ENCODE results near the gene GNA14. TPM values are rescaled to one million over a fixed set of nuclear protein-coding genes. Genes with fewer than 3 reads are reported as not detected.

Gene GNA14
- total and polyA plus RNA-seq, 2 experiments from 2014 or later = 3.9 to 10.5 TPM

DNA sequence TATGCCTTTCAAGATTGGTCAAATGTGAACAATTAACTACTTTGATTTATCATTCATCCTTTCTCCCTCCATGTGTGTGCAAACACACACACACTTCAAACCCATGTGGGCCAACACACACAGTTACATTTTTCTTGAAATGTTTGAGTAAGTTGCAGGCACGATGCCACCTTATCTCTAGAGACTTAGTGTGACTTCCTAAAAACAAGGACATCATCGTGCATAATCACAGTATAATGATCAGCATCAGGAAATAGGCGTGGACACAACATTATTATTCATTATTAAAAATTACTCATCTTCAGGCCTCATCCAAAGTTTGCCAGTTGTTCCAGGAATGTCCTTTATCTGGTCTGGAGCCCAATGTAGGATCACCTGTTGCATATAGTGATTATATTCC is 209.5 kb downstream of the GNA14 start:
- Mint-ChIP-seq H3K27me3 (ENCODE audit: insufficient read depth, low read depth, poor library complexity) (peaks cover 3% of the 10 kb centered on the region), H3K36me3 (ENCODE audit: low read depth) (0 out of 3 replicates have a peak, but pooled peaks cover 5% of the 10 kb centered on the region), H3K9me3 (no peaks in the 10 kb centered on the region; the same call in 2 of the 3 replicates), H3K4me1 (peaks cover 28% of the 10 kb centered on the region), H3K27ac (no peak overlapping the region), H3K4me3 (no peak overlapping the region)
- TF ChIP-seq EZH2phosphoT487 (IDR thresholded peaks at IDR 0.05; ENCODE audit: unreplicated experiment) = no peak
- no peak for TF ChIP-seq NANOG (IDR thresholded peaks at IDR 0.05; ENCODE audit: borderline replicate concordance)
- TF ChIP-seq JUNB (IDR thresholded peaks at IDR 0.05; ENCODE audit: unreplicated experiment) = no peak
- TF ChIP-seq, protein P1, sequence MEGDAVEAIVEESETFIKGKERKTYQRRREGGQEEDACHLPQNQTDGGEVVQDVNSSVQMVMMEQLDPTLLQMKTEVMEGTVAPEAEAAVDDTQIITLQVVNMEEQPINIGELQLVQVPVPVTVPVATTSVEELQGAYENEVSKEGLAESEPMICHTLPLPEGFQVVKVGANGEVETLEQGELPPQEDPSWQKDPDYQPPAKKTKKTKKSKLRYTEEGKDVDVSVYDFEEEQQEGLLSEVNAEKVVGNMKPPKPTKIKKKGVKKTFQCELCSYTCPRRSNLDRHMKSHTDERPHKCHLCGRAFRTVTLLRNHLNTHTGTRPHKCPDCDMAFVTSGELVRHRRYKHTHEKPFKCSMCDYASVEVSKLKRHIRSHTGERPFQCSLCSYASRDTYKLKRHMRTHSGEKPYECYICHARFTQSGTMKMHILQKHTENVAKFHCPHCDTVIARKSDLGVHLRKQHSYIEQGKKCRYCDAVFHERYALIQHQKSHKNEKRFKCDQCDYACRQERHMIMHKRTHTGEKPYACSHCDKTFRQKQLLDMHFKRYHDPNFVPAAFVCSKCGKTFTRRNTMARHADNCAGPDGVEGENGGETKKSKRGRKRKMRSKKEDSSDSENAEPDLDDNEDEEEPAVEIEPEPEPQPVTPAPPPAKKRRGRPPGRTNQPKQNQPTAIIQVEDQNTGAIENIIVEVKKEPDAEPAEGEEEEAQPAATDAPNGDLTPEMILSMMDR (conservative IDR thresholded peaks at IDR 0.05; ENCODE audit: low read depth in 2 of 2) = no peak
- TF ChIP-seq CREB1 (CRISPR knock-in tag; IDR thresholded peaks at IDR 0.05; ENCODE audit: low read depth) = no peak
- TF ChIP-seq STAT1 (IDR thresholded peaks at IDR 0.05; ENCODE audit: unreplicated experiment) = no peak
- no peak for TF ChIP-seq ZNF331 (CRISPR knock-in tag; IDR thresholded peaks at IDR 0.05; ENCODE audit: low read depth)
- TF ChIP-seq ZNF114 (CRISPR knock-in tag; IDR thresholded peaks at IDR 0.05) = no peak
- TF ChIP-seq, protein P2, sequence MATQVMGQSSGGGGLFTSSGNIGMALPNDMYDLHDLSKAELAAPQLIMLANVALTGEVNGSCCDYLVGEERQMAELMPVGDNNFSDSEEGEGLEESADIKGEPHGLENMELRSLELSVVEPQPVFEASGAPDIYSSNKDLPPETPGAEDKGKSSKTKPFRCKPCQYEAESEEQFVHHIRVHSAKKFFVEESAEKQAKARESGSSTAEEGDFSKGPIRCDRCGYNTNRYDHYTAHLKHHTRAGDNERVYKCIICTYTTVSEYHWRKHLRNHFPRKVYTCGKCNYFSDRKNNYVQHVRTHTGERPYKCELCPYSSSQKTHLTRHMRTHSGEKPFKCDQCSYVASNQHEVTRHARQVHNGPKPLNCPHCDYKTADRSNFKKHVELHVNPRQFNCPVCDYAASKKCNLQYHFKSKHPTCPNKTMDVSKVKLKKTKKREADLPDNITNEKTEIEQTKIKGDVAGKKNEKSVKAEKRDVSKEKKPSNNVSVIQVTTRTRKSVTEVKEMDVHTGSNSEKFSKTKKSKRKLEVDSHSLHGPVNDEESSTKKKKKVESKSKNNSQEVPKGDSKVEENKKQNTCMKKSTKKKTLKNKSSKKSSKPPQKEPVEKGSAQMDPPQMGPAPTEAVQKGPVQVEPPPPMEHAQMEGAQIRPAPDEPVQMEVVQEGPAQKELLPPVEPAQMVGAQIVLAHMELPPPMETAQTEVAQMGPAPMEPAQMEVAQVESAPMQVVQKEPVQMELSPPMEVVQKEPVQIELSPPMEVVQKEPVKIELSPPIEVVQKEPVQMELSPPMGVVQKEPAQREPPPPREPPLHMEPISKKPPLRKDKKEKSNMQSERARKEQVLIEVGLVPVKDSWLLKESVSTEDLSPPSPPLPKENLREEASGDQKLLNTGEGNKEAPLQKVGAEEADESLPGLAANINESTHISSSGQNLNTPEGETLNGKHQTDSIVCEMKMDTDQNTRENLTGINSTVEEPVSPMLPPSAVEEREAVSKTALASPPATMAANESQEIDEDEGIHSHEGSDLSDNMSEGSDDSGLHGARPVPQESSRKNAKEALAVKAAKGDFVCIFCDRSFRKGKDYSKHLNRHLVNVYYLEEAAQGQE (IDR thresholded peaks at IDR 0.05; ENCODE audit: unreplicated experiment) = no peak
- no peak for TF ChIP-seq ETS1 (IDR thresholded peaks at IDR 0.05)
- TF ChIP-seq EZH2 (IDR thresholded peaks at IDR 0.05; ENCODE audit: low read depth, unreplicated experiment) = no peak
- TF ChIP-seq POLR2AphosphoS5 (IDR thresholded peaks at IDR 0.05; ENCODE audit: low read depth) = no peak
- DNase-seq (ENCODE audit: low spot score) = no peak
- H3K4me3 ChIP-seq = no peak overlapping the region
- no peaks in the 10 kb centered on the region for H3K79me2 ChIP-seq (replicated peaks; ENCODE audit: insufficient read depth)
- ATAC-seq = no peak
- no peaks in the 10 kb centered on the region for H3K36me3 ChIP-seq (ENCODE audit: insufficient read depth)
- H2AFZ ChIP-seq = no peak overlapping the region
- H4K20me1 ChIP-seq (replicated peaks; ENCODE audit: insufficient read depth) = no peaks in the 10 kb centered on the region
- H3F3A ChIP-seq (replicated peaks; ENCODE audit: low read depth) = no peaks in the 10 kb centered on the region
- no peak overlapping the region for H3K27ac ChIP-seq (ENCODE audit: low read depth)
- no peaks in the 10 kb centered on the region for H3K27me3 ChIP-seq (ENCODE audit: insufficient read depth)
- H3K9me2 ChIP-seq (ENCODE audit: insufficient read depth) = peaks cover 16% of the 10 kb centered on the region; the same call in 1 of the 2 replicates
- H3K4me2 ChIP-seq = no peak overlapping the region
- peaks cover 17% of the 10 kb centered on the region for H3K4me1 ChIP-seq (ENCODE audit: insufficient read depth)

Data from GM23338 (cell line).